Endothelial cell of umbilical vein (primary cell): ENCODE results near the gene TMPRSS9. TPM values are rescaled to one million over a fixed set of nuclear protein-coding genes. Genes with fewer than 3 reads are reported as not detected.

ENCODE experiments used
- BruUV-seq: library from RNA; stranded (reverse); fragments of 400-500 nt; replicated peaks from 2 replicates; lab custom pipeline; 2021; lab: Mats Ljungman, UMichigan
- CTCF ChIA-PET: fragments of 300-600, 350-600 bp; sonication (Branson Sonifier 250); formaldehyde crosslinking; loops from one replicate; lab custom pipeline; 2021; ENCODE audit warnings: antibody characterized with exemption, inconsistent platforms; lab: Charles Lee
- POLR2A ChIA-PET: fragments of 300-600, 350-600 bp; sonication (Branson Sonifier 250); formaldehyde crosslinking; loops from one replicate; lab custom pipeline; 2021; ENCODE audit warnings: antibody characterized with exemption, inconsistent platforms; lab: Charles Lee
- DNase-seq: peaks from one replicate; pipeline ENCODE4 v3.0.0-alpha.2; 2011; ENCODE audit warnings: low read depth, low spot score
- FAIRE-seq: peaks from 2 replicates; lab custom pipeline; 2011; peaks lifted over from hg19 to GRCh38; lab: Jason Lieb, UNC
- H2AFZ ChIP-seq: 2 replicates; pipeline ENCODE4 v1.6.0; 2012; ENCODE audit warnings: low read depth, low read length, control low read depth, inconsistent platforms
- H3K27ac ChIP-seq: 2 replicates; pipeline ENCODE4 v1.5.1; 2011; ENCODE audit warnings: low read depth, mild to moderate bottlenecking, control low read depth, low read length, moderate library complexity; ENCODE audit not compliant: insufficient read depth
- H3K27me3 ChIP-seq, 2 experiments: 2 replicates each; pipeline versions ENCODE4 v1.6.0 to v1.6.1; 2011; ENCODE audit warnings: low read length in 2 of 2, mixed read lengths in 1 of 2; ENCODE audit not compliant: control insufficient read depth in 2 of 2, insufficient read depth in 2 of 2
- H3K36me3 ChIP-seq, 2 experiments: 2 replicates in 1 of 2; 3 replicates in 1 of 2; pipeline ENCODE4 v1.5.1; 2011; ENCODE audit warnings: low read length in 2 of 2, mild to moderate bottlenecking in 1 of 2, moderate library complexity in 1 of 2; ENCODE audit not compliant: control insufficient read depth in 2 of 2, insufficient read depth in 2 of 2; ENCODE audit errors: extremely low read depth in 1 of 2
- H3K4me1 ChIP-seq: 3 replicates; pipeline ENCODE4 v1.5.1; 2011; ENCODE audit warnings: mild to moderate bottlenecking, low read length; ENCODE audit not compliant: control insufficient read depth, insufficient read depth; ENCODE audit errors: extremely low read depth
- H3K4me2 ChIP-seq: 2 replicates; pipeline ENCODE4 v1.6.1; 2011; ENCODE audit warnings: low read length, control low read depth, mixed read lengths; ENCODE audit not compliant: insufficient read depth
- H3K4me3 ChIP-seq, 3 experiments: fragments of 200-600 bp in 1 of 3; sonication (generic), shearing (Covaris generic) in 1 of 3; replicated peaks in 1 of 3; 2 replicates each; pipeline ENCODE4 v1.5.1; 2011 to 2016; ENCODE audit warnings: control low read depth in 3 of 3, low read length in 3 of 3, mild to moderate bottlenecking in 2 of 3, inconsistent platforms in 1 of 3, low read depth in 1 of 3, moderate library complexity in 1 of 3; ENCODE audit not compliant: insufficient read depth in 1 of 3
- H3K79me2 ChIP-seq: 2 replicates; pipeline ENCODE4 v1.6.0; 2012; ENCODE audit warnings: low read length, inconsistent platforms; ENCODE audit not compliant: control insufficient read depth, insufficient read depth
- H3K9ac ChIP-seq: replicated peaks from 2 replicates; pipeline ENCODE3; 2011; ENCODE audit warnings: low read length, control low read depth; ENCODE audit not compliant: insufficient read depth; ENCODE audit errors: extremely low read depth
- H3K9me1 ChIP-seq: replicated peaks from 3 replicates; pipeline ENCODE4 v1.6.0; 2011; ENCODE audit warnings: mild to moderate bottlenecking, low read length; ENCODE audit not compliant: control insufficient read depth, insufficient read depth; ENCODE audit errors: extremely low read depth
- H3K9me3 ChIP-seq: replicated peaks from 2 replicates; pipeline ENCODE4 v1.5.1; 2012; ENCODE audit warnings: low read length, inconsistent platforms; ENCODE audit not compliant: control insufficient read depth, insufficient read depth
- H4K20me1 ChIP-seq: replicated peaks from 2 replicates; pipeline ENCODE3; 2011; ENCODE audit warnings: mild to moderate bottlenecking, low read length; ENCODE audit not compliant: control insufficient read depth, insufficient read depth; ENCODE audit errors: extremely low read depth
- EZH2 ChIP-seq: IDR thresholded peaks from 2 replicates; pipeline ENCODE4 v1.6.1; 2012; ENCODE audit warnings: borderline replicate concordance, low read depth, mild to moderate bottlenecking, moderate library complexity, low read length, inconsistent platforms; ENCODE audit not compliant: severe bottlenecking
- FOS ChIP-seq: IDR thresholded peaks from 2 replicates; pipeline ENCODE4 v1.6.1; 2011; ENCODE audit warnings: mild to moderate bottlenecking, low read length, moderate library complexity, borderline replicate concordance; ENCODE audit not compliant: insufficient read depth
- GATA2 ChIP-seq: IDR thresholded peaks from 2 replicates; pipeline ENCODE4 v1.7.0; 2011; ENCODE audit warnings: low read depth, mild to moderate bottlenecking, moderate library complexity, mixed read lengths, low read length; ENCODE audit not compliant: insufficient read length, insufficient read depth
- JUN ChIP-seq: IDR thresholded peaks from 2 replicates; pipeline ENCODE4 v1.6.1; 2011; ENCODE audit warnings: borderline replicate concordance, low read depth; ENCODE audit not compliant: insufficient read length, insufficient read depth
- MAX ChIP-seq: IDR thresholded peaks from 2 replicates; pipeline ENCODE4 v1.6.1; 2011; ENCODE audit not compliant: insufficient read depth, insufficient read length
- MYC ChIP-seq: IDR thresholded peaks from one replicate; pipeline ENCODE4 v1.6.1; 2011; ENCODE audit warnings: mild to moderate bottlenecking, low read depth, low read length
- POLR2A ChIP-seq: IDR thresholded peaks from 2 replicates; pipeline ENCODE4 v1.6.1; 2012; ENCODE audit warnings: low read depth, mild to moderate bottlenecking, control low read depth, low read length
- POLR2AphosphoS5 ChIP-seq: IDR thresholded peaks from 2 replicates; pipeline ENCODE4 v1.6.1; 2012; ENCODE audit warnings: low read depth, mild to moderate bottlenecking, control low read depth, low read length, moderate library complexity; ENCODE audit not compliant: insufficient read depth
- dilution Hi-C: fragments of 300-500 bp; cut with MboI; formaldehyde crosslinking; loops from one replicate; pipeline ENCODE4 v1.15.0; 2019; ENCODE audit warnings: low sequenced_read_pairs; ENCODE audit not compliant: extremely low pct_ligation_motif_present
- intact Hi-C: fragments of 100-400 bp; cut with micrococcal nuclease; formaldehyde crosslinking; loops from one replicate; pipeline ENCODE4 v1.10.0; 2022
- polyA plus RNA-seq, 4 experiments: library from polyadenylated mRNA; depleted of rRNA in 3 of 4; stranded (reverse) in 3 of 4; unstranded in 1 of 4; fragments of >200 nt; gene quantifications; 2 replicates each; pipeline versions ENCODE4 v1.2.1 to v1.2.3, GENCODE V29; 2011 to 2012; ENCODE audit warnings: missing spikeins in 1 of 4
- total RNA-seq: library from RNA; stranded (reverse); gene quantifications from 2 replicates; pipeline ENCODE4 v1.2.3, GENCODE V29; 2021
- TF ChIP-seq, protein P1 (sequence below), 2 donors: IDR thresholded peaks; 1 replicate in 1 of 2; 2 replicates in 1 of 2; pipeline ENCODE4 v1.5.1; 2011; ENCODE audit warnings: low read length in 2 of 2, mild to moderate bottlenecking in 2 of 2, moderate library complexity in 2 of 2, control low read depth in 1 of 2, inconsistent platforms in 1 of 2, low read depth in 1 of 2; ENCODE audit not compliant: insufficient read depth in 1 of 2; ENCODE audit errors: extremely low read depth in 1 of 2

Gene TMPRSS9
- total and polyA plus RNA-seq, 2 donors (not counting 3 experiments of a cell fraction or from before 2014, with no cell fraction given) = not detected

GRCh38 chr19:2389594-2389993 is 29.5 kb downstream of the TMPRSS9 start:
- intact Hi-C loops (no loop called here), dilution Hi-C loops (no loop called here)
- no peaks in the 10 kb centered on the region for H3K9me3 ChIP-seq
- no peak overlapping the region for H3K9ac ChIP-seq
- no peak overlapping the region for H3K27ac ChIP-seq
- H4K20me1 ChIP-seq = no peaks in the 10 kb centered on the region
- ChIA-PET CTCF (interaction anchor here (1.5 kb wide), 2 partner anchors 74 to 234 kb away, joined by 3 read pairs; no protein-coding TSS in a partner anchor), POLR2A (no interaction called here)
- H3K79me2 ChIP-seq = no peaks in the 10 kb centered on the region
- H3K9me1 ChIP-seq = no peaks in the 10 kb centered on the region
- no TSS peak for BruUV-seq
- H3K27me3 ChIP-seq = peaks cover 3 to 4% of the 10 kb centered on the region in 2 experiments
- FAIRE-seq (no peak), DNase-seq (no peak)
- no peak overlapping the region for H2AFZ ChIP-seq
- no peaks in the 10 kb centered on the region for H3K4me1 ChIP-seq
- H3K4me2 ChIP-seq = no peak overlapping the region
- H3K36me3 ChIP-seq = no peaks in the 10 kb centered on the region
- H3K4me3 ChIP-seq = no peak overlapping the region
- TF ChIP-seq, protein P1, sequence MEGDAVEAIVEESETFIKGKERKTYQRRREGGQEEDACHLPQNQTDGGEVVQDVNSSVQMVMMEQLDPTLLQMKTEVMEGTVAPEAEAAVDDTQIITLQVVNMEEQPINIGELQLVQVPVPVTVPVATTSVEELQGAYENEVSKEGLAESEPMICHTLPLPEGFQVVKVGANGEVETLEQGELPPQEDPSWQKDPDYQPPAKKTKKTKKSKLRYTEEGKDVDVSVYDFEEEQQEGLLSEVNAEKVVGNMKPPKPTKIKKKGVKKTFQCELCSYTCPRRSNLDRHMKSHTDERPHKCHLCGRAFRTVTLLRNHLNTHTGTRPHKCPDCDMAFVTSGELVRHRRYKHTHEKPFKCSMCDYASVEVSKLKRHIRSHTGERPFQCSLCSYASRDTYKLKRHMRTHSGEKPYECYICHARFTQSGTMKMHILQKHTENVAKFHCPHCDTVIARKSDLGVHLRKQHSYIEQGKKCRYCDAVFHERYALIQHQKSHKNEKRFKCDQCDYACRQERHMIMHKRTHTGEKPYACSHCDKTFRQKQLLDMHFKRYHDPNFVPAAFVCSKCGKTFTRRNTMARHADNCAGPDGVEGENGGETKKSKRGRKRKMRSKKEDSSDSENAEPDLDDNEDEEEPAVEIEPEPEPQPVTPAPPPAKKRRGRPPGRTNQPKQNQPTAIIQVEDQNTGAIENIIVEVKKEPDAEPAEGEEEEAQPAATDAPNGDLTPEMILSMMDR (IDR thresholded peaks at IDR 0.05; ENCODE audit: extremely low read depth in 1 of 2, insufficient read depth in 1 of 2, low read depth in 1 of 2, low read length in 2 of 2) = no peak
- no peak for TF ChIP-seq MYC
- no peak for TF ChIP-seq POLR2A
- no peak for TF ChIP-seq JUN
- no peak for TF ChIP-seq MAX
- TF ChIP-seq EZH2 = no peak
- TF ChIP-seq POLR2AphosphoS5 = no peak
- no peak for TF ChIP-seq FOS
- TF ChIP-seq GATA2 = no peak
